Colonic mucosa (tissue), 4 donors: ENCODE data around the gene NOS1AP. TPM values are rescaled to one million over a fixed set of nuclear protein-coding genes. Genes with fewer than 3 reads are reported as not detected.
A peak's percentile ranks its signal among the peaks of the same experiment; 100 is the strongest.

Source experiments
- DNase-seq: peaks from one replicate; pipeline ENCODE4 v3.0.0-alpha.2; 2020
- H3K27ac ChIP-seq: fragments of 200-600 bp; one replicate; pipeline ENCODE4 v1.8.0; 2021
- H3K27me3 ChIP-seq: fragments of 200-600 bp; one replicate; pipeline ENCODE4 v1.8.0; 2021
- H3K36me3 ChIP-seq: fragments of 200-600 bp; one replicate; pipeline ENCODE4 v1.8.0; 2021
- H3K4me1 ChIP-seq: fragments of 200-600 bp; one replicate; pipeline ENCODE4 v1.8.0; 2021; ENCODE audit warnings: mild to moderate bottlenecking
- H3K4me3 ChIP-seq: fragments of 200-600 bp; one replicate; pipeline ENCODE4 v1.8.0; 2021
- H3K9ac ChIP-seq, 2 donors: one replicate each; pipeline ENCODE4 v1.7.0; 2013; ENCODE audit warnings: control low read depth in 2 of 2, low read depth in 2 of 2, low read length in 2 of 2
- H3K9me3 ChIP-seq: fragments of 200-600 bp; one replicate; pipeline ENCODE4 v1.8.0; 2021
- CTCF ChIP-seq: fragments of 200-600 bp; IDR thresholded peaks from one replicate; pipeline ENCODE4 v1.8.0; 2022; ENCODE audit warnings: antibody characterized with exemption, mild to moderate bottlenecking
- intact Hi-C: fragments of 100-400 bp; cut with DNase I; formaldehyde crosslinking; loops from one replicate; pipeline ENCODE4 v1.14.1; 2022
- total RNA-seq, 2 donors: library from RNA; stranded (reverse); fragmentation: NEBNext Ultra II Directional in 1 of 2; extraction: Animal tissue kit (Norgen Biotek cat#: 25700) in 1 of 2; gene quantifications; one replicate each; pipeline ENCODE4 v1.2.1, GENCODE V29; 2021
- donor health status: healthy.
- donor health status: DM: no; HTN: no; CAD: no.
- donor health status: DM: no; HTN: no; CAD: no.

NOS1AP gene
- total RNA-seq, 2 donors from 2014 or later, result 9.0 to 14.4 TPM

- Histone ChIP-seq H3K4me1 (peaks cover 6% of the 10 kb centered on the region), H3K9me3 (no peaks in the 10 kb centered on the region), H3K4me3 (peak within 1 kb of the TSS; percentile 50), H3K27me3 (peaks cover 3% of the 10 kb centered on the region), H3K9ac (peak within 1 kb of the TSS in 1 of 2 donors; percentile 64), H3K36me3 (no peaks in the 10 kb centered on the region), H3K27ac (no peak within 1 kb of the TSS)
- intact Hi-C loops, result no loop called here
- peak; percentile 64 for DNase-seq
- no peak for TF ChIP-seq CTCF
Measured at GRCh38 chr1:162023547-162024501, 45.7 kb upstream of the NOS1AP start, which contains the start of gene OLFML2B. Gene OLFML2B, minus strand, starts transcription at chr1:162023869. Its CDS starts 439 bp downstream, at chr1:162023430.

- no peak for DNase-seq
- peaks cover 3% of the 10 kb centered on the region for H3K27me3 ChIP-seq
Measured at GRCh38 chr1:162025541-162025940, 44.0 kb upstream of the NOS1AP start.

GRCh38 chr1:162026881-162027280, 42.6 kb upstream of the NOS1AP start:
- H3K4me3 ChIP-seq, result no peak overlapping the region
- TF ChIP-seq CTCF, result no peak
- no peak for DNase-seq
- no peak overlapping the region for H3K27ac ChIP-seq
- intact Hi-C loops, result no loop called here
- H3K9me3 ChIP-seq, result no peaks in the 10 kb centered on the region
- peaks cover 3% of the 10 kb centered on the region for H3K27me3 ChIP-seq
- peaks cover 6% of the 10 kb centered on the region for H3K4me1 ChIP-seq
- no peaks in the 10 kb centered on the region for H3K36me3 ChIP-seq
- no peak overlapping the region for H3K9ac ChIP-seq

More at GRCh38 chr1:162025541-162025940, 44.0 kb upstream of the NOS1AP start:
- no peak overlapping the region for H3K27ac ChIP-seq
- no peak for TF ChIP-seq CTCF
- H3K9me3 ChIP-seq, result no peaks in the 10 kb centered on the region
- intact Hi-C loops, result no loop called here
- H3K4me1 ChIP-seq, result peaks cover 6% of the 10 kb centered on the region
- H3K9ac ChIP-seq, result no peak overlapping the region
- no peaks in the 10 kb centered on the region for H3K36me3 ChIP-seq
- no peak overlapping the region for H3K4me3 ChIP-seq

- no peak overlapping the region for H3K4me3 ChIP-seq
- H3K9ac ChIP-seq, result no peak overlapping the region
- TF ChIP-seq CTCF, result no peak
- intact Hi-C loops, result no loop called here
- H3K27me3 ChIP-seq, result peaks cover 3% of the 10 kb centered on the region
- no peaks in the 10 kb centered on the region for H3K9me3 ChIP-seq
- no peak for DNase-seq
- no peaks in the 10 kb centered on the region for H3K36me3 ChIP-seq
- H3K4me1 ChIP-seq, result no peaks in the 10 kb centered on the region
- no peak overlapping the region for H3K27ac ChIP-seq
Measured at GRCh38 chr1:162028726-162029125, 40.8 kb upstream of the NOS1AP start.

GRCh38 chr1:162029157-162029556, 40.3 kb upstream of the NOS1AP start:
- intact Hi-C loops, result no loop called here
- Histone ChIP-seq H3K9ac (no peak overlapping the region), H3K27ac (no peak overlapping the region), H3K9me3 (no peaks in the 10 kb centered on the region), H3K4me3 (no peak overlapping the region), H3K4me1 (no peaks in the 10 kb centered on the region), H3K27me3 (peaks cover 3% of the 10 kb centered on the region), H3K36me3 (no peaks in the 10 kb centered on the region)
- DNase-seq, result no peak
- no peak for TF ChIP-seq CTCF
